Activated naive CD8-positive, alpha-beta T cell treated with anti-CD3 and anti-CD28 coated beads for 36 hours (primary cell): ENCODE data around the gene GTF2A2. TPM values are rescaled to one million over a fixed set of nuclear protein-coding genes. Genes with fewer than 3 reads are reported as not detected.
A peak's percentile ranks its signal among the peaks of the same experiment; 100 is the strongest.
"Not testable (repeated sequence)": the region's sequence is repeated elsewhere in the genome, so short reads cannot be mapped to it uniquely, and the experiment has no call there.

Experiments used
- DNase-seq: peaks from one replicate; pipeline ENCODE4 v3.0.0; 2021
- H3K27ac Mint-ChIP-seq: one replicate; pipeline ENCODE4 v1.8.0; 2022; ENCODE audit warnings: mild to moderate bottlenecking, moderate library complexity, mixed read lengths
- H3K27me3 Mint-ChIP-seq: one replicate; pipeline ENCODE4 v1.8.0; 2022; ENCODE audit warnings: mild to moderate bottlenecking, mixed read lengths
- H3K36me3 Mint-ChIP-seq: one replicate; pipeline ENCODE4 v1.8.0; 2021; ENCODE audit warnings: mild to moderate bottlenecking, mixed read lengths
- H3K4me1 Mint-ChIP-seq: one replicate; pipeline ENCODE4 v1.8.0; 2021; ENCODE audit warnings: mixed read lengths
- H3K4me3 Mint-ChIP-seq: one replicate; pipeline ENCODE4 v1.8.0; 2022; ENCODE audit warnings: mild to moderate bottlenecking, moderate library complexity, mixed read lengths
- H3K9me3 Mint-ChIP-seq: one replicate; pipeline ENCODE4 v1.8.0; 2022; ENCODE audit warnings: mixed read lengths
- total RNA-seq, 2 experiments: library from RNA; stranded (reverse); gene quantifications; one replicate each; pipeline ENCODE4 v1.2.3, GENCODE V29; 2021

Gene GTF2A2
- total RNA-seq, 2 experiments from 2014 or later, result 237 to 246 TPM

GRCh38 chr15:59645812-59646211, 11.5 kb downstream of the GTF2A2 start:
- H3K4me3 Mint-ChIP-seq, DNase-seq, H3K27me3 Mint-ChIP-seq, H3K27ac Mint-ChIP-seq, H3K4me1 Mint-ChIP-seq, H3K9me3 Mint-ChIP-seq: not testable (repeated sequence)
- H3K36me3 Mint-ChIP-seq, result peaks cover 16% of the 10 kb centered on the region

DNA sequence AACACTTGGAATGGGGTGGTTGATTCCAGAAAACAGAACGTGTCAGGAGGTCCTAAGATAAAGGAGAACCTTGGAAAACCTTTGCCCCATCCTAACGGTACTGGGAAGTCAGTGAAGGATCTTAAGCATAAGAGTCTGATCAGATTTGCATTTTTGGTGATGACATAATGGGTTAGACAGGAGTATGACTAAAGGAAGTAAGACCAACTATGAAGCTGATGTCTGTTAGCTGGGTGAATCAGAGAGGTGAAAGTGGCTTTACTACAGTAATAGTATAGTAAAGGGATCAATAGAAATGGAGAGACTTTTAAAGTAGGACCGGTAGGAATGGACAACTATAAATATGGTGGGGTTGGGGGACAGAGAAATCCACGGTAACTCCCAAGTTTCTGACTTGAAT, 12.6 kb downstream of the GTF2A2 start:
- DNase-seq, result no peak
- H3K36me3 Mint-ChIP-seq, result peaks cover 13% of the 10 kb centered on the region
- no peaks in the 10 kb centered on the region for H3K27me3 Mint-ChIP-seq
- peaks cover 4% of the 10 kb centered on the region for H3K4me1 Mint-ChIP-seq
- no peaks in the 10 kb centered on the region for H3K9me3 Mint-ChIP-seq
- H3K4me3 Mint-ChIP-seq, result no peak overlapping the region
- H3K27ac Mint-ChIP-seq, result no peak overlapping the region

DNA sequence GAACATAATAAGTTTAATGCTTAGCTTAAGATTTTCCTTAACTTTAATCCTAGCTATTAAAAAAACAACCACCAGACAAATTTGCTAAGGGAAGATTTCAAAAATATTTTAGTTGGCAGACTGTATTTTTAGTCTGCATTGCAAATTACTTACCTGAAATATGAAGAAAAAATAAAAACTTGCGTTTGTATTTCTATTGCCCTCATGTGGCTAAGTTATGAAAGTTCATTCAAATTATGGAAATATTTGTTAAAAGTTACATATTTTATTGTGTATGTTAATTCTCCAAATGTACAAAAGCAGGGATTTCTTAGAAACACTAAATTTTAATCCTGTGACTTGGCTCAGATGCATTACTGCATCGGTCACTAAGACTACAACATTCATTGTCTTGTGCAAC, 15.0 kb downstream of the GTF2A2 start:
- Mint-ChIP-seq H3K4me3 (no peak overlapping the region), H3K27me3 (no peaks in the 10 kb centered on the region), H3K36me3 (peaks cover 15% of the 10 kb centered on the region), H3K9me3 (no peaks in the 10 kb centered on the region), H3K27ac (no peak overlapping the region), H3K4me1 (peaks cover 8% of the 10 kb centered on the region)
- DNase-seq, result no peak

DNA sequence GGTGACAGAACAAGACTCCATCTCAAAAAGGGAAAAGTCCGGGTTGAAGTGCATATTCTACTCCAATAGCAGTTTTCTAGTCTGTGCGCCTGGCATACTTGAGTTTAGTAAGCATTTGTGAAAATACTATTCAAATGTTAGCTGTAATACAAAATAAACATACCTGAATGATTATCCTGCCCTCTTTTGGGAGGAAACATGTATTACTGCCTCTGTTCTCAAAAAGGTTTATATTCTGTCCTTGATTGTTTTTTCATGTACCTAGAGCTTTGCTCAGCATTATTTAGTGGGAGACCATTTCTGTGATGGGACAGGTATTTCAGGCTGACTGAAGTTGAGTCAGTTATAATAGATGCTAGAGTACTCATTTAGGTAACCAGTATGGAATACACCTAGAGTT, 19.8 kb downstream of the GTF2A2 start:
- DNase-seq, H3K4me1 Mint-ChIP-seq, H3K9me3 Mint-ChIP-seq, H3K4me3 Mint-ChIP-seq, H3K27me3 Mint-ChIP-seq: not testable (repeated sequence)
- Mint-ChIP-seq H3K27ac (peak overlapping the region; percentile 60), H3K36me3 (peaks cover 19% of the 10 kb centered on the region)

GRCh38 chr15:59636184-59636583, 21.1 kb downstream of the GTF2A2 start:
- Mint-ChIP-seq H3K4me1 (peaks cover 8% of the 10 kb centered on the region), H3K9me3 (no peaks in the 10 kb centered on the region), H3K4me3 (no peak overlapping the region), H3K36me3 (peaks cover 19% of the 10 kb centered on the region), H3K27me3 (no peaks in the 10 kb centered on the region), H3K27ac (no peak overlapping the region)
- DNase-seq, result no peak

DNA sequence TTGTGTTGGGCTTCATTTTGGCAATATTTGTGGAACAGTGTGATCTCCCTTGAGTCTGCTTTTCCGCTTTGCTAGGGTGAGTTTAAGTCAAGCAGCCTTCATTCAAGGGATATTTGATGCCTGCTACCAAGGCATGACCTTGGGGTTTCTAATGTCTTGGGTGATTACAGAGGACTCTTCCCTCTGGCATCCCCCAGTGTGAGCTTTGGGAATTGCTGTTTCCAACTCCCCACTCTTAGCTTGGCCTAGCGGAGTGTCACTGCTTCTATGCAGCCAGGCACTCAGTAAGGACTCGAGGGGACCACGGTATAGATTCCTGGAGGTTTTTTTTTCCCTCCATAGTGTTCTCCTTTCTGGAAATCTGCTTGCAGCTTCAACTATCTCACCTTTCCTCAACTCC, 24.6 kb downstream of the GTF2A2 start:
- DNase-seq, result no peak
- no peaks in the 10 kb centered on the region for H3K4me1 Mint-ChIP-seq
- peaks cover 15% of the 10 kb centered on the region for H3K36me3 Mint-ChIP-seq
- H3K27me3 Mint-ChIP-seq, result no peaks in the 10 kb centered on the region
- H3K27ac Mint-ChIP-seq, result no peak overlapping the region
- no peak overlapping the region for H3K4me3 Mint-ChIP-seq
- no peaks in the 10 kb centered on the region for H3K9me3 Mint-ChIP-seq

GRCh38 chr15:59622289-59622688, 35.0 kb downstream of the GTF2A2 start:
- Mint-ChIP-seq H3K9me3 (no peaks in the 10 kb centered on the region), H3K4me3 (no peak overlapping the region), H3K27ac (no peak overlapping the region), H3K27me3 (peaks cover 9% of the 10 kb centered on the region), H3K4me1 (no peaks in the 10 kb centered on the region), H3K36me3 (no peaks in the 10 kb centered on the region)
- DNase-seq, result peak; percentile 45

DNA sequence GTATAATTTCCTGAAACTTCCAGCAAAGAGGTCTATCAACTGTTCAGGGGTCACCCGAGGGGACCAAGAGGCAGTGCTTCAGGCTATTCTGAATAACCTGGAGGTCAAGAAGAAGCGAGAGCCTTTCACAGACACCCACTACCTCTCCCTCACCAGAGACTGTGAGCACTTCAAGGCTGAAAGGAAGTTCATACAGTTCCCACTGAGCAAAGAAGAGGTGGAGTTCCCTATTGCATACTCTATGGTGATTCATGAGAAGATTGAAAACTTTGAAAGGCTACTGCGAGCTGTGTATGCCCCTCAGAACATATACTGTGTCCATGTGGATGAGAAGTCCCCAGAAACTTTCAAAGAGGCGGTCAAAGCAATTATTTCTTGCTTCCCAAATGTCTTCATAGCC, 38.9 kb downstream of the GTF2A2 start:
- DNase-seq, result no peak
- no peak overlapping the region for H3K27ac Mint-ChIP-seq
- no peaks in the 10 kb centered on the region for H3K9me3 Mint-ChIP-seq
- no peak overlapping the region for H3K4me3 Mint-ChIP-seq
- H3K36me3 Mint-ChIP-seq, result no peaks in the 10 kb centered on the region
- H3K4me1 Mint-ChIP-seq, result peaks cover 3% of the 10 kb centered on the region
- H3K27me3 Mint-ChIP-seq, result peaks cover 15% of the 10 kb centered on the region

- Mint-ChIP-seq H3K27ac (no peak overlapping the region), H3K9me3 (no peaks in the 10 kb centered on the region), H3K4me3 (no peak overlapping the region), H3K36me3 (no peaks in the 10 kb centered on the region), H3K4me1 (peaks cover 3% of the 10 kb centered on the region), H3K27me3 (peaks cover 16% of the 10 kb centered on the region)
- DNase-seq, result no peak
Measured at GRCh38 chr15:59616379-59616778, 40.9 kb downstream of the GTF2A2 start.

DNA sequence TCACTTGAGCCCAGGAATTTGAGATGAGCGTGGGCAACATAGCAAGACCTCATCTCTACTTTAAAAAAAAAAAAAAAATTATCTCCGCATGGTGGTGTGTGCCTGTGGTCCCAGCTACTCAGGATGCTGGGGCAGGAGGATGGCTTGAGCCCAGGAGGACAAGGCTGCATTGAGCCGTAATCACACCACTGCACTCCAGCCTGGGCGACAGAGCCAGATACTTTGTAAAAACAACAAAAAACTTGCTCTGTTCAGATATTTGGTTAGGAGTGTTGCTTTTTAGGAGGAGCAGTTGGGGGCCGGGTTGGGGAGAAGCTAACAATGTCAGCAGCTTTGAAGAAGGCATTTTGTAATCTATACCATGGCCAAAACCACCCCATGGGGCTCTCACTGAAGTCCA, 41.7 kb downstream of the GTF2A2 start:
- peaks cover 4% of the 10 kb centered on the region for H3K4me1 Mint-ChIP-seq
- H3K36me3 Mint-ChIP-seq, result no peaks in the 10 kb centered on the region
- DNase-seq, result no peak
- no peak overlapping the region for H3K4me3 Mint-ChIP-seq
- no peak overlapping the region for H3K27ac Mint-ChIP-seq
- H3K27me3 Mint-ChIP-seq, result peaks cover 19% of the 10 kb centered on the region
- peaks cover 2% of the 10 kb centered on the region for H3K9me3 Mint-ChIP-seq

DNA sequence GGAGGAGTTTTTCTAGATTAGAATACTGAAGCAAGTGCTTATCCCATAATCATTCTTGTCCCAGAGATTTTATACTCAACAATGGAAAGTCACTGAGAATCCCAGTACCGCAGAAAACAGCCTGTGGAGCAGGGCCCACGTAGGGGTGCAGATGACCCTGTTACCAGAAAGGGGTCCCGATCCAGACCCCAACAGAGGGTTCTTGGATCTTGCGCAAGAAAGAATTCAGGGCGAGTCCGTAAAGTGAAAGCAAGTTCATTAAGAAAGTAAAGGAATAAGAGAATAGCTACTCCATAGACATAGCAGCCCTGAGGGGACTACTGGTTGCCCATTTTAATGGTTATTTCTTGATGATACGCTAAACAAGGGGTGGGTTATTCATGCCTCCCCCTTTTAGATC, 43.2 kb downstream of the GTF2A2 start:
- H3K4me3 Mint-ChIP-seq, result no peak overlapping the region

GRCh38 chr15:59611276-59612260, 45.7 kb downstream of the GTF2A2 start, which contains the start of gene GCNT3:
GCNT3 (plus strand) TSS chr15:59611783; CDS start chr15:59618239, 6,456 bp downstream.
- no peak within 1 kb of the TSS for H3K27ac Mint-ChIP-seq
- peaks cover 2% of the 10 kb centered on the region for H3K9me3 Mint-ChIP-seq
- H3K36me3 Mint-ChIP-seq, result no peaks in the 10 kb centered on the region
- peaks cover 4% of the 10 kb centered on the region for H3K4me1 Mint-ChIP-seq
- peaks cover 18% of the 10 kb centered on the region for H3K27me3 Mint-ChIP-seq
- DNase-seq, result no peak
- no peak within 1 kb of the TSS for H3K4me3 Mint-ChIP-seq

More for the DNA sequence above, 43.2 kb downstream of the GTF2A2 start:
- H3K27ac Mint-ChIP-seq, result no peak overlapping the region
- no peak for DNase-seq
- H3K27me3 Mint-ChIP-seq, result peaks cover 19% of the 10 kb centered on the region
- no peaks in the 10 kb centered on the region for H3K36me3 Mint-ChIP-seq
- H3K9me3 Mint-ChIP-seq, result peaks cover 2% of the 10 kb centered on the region
- H3K4me1 Mint-ChIP-seq, result peaks cover 4% of the 10 kb centered on the region

DNA sequence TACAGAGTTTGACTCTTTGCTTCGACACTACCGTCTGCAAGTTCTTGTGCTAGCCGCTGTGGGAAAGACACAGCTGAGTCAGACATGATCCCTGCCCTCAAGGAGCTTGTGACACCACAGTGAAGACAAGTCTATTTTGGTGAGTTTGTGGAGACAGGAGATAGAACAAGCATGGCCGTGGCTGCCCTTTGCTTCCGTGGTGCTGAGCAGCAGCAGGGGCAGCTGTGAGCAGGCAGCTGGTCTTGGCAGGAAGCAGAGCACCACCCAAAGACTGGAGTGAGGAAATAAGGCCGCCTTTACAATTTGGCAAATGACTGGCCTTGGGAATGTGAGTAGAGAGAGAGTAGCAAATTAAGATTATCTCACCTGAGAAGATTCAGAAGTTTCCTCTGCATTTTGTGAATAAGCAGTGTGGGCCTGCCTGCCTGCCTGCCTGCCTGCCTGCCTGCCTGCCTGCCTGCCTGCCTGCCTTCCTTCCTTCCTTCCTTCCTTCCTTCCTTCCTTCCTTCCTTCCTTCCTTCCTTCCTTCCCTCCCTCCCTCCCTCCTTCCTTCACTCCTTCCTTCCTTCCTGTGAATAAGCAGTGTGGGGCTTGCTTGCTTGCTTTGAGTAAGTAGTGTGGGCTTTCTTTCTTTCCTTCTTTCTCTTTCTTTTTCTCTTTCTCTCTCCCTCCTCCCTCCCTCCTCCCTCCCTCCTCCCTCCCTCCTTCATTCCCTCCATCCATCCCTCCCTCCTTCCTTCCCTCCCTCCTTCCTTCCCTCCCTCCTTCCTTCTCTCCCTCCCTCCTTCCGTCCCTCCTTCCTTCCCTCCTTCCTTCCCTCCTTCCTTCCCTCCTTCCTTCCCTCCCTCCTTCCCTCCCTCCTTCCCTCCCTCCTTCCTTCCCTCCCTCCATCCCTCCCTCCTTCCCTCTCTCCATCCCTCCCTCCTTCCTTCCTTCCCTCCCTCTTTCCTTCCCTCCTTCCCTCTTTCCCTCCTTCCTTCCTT, 47.3 kb downstream of the GTF2A2 start:
- H3K4me3 Mint-ChIP-seq, result no peak overlapping the region
- no peak overlapping the region for H3K27ac Mint-ChIP-seq
- H3K27me3 Mint-ChIP-seq, result peaks cover 18% of the 10 kb centered on the region
- H3K36me3 Mint-ChIP-seq, result no peaks in the 10 kb centered on the region
- H3K9me3 Mint-ChIP-seq, result peaks cover 2% of the 10 kb centered on the region
- DNase-seq, result no peak
- peaks cover 3% of the 10 kb centered on the region for H3K4me1 Mint-ChIP-seq

DNA sequence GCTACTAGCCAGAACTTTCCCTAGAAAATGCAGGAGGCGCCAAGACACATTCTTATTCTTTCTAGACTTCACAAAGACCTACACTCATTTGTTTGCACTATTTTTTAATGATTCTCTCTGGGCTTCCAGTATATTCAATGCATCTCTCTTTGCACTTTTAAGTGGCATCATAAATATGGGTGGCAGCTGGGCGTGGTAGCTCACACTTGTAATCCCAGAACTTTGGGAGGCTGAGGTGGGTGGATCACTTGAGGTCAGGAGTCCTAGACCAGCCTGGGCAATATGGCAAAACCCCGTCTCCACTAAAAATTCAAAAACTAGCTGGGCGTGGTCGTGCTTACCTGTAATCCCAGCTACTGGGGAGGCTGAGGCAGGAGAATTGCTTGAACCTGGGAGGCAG, 51.3 kb downstream of the GTF2A2 start:
- H3K27ac Mint-ChIP-seq, result no peak overlapping the region
- no peaks in the 10 kb centered on the region for H3K4me1 Mint-ChIP-seq
- peaks cover 12% of the 10 kb centered on the region for H3K9me3 Mint-ChIP-seq
- no peak for DNase-seq
- H3K27me3 Mint-ChIP-seq, result peaks cover 21% of the 10 kb centered on the region
- H3K4me3 Mint-ChIP-seq, result no peak overlapping the region
- peaks cover 4% of the 10 kb centered on the region for H3K36me3 Mint-ChIP-seq

DNA sequence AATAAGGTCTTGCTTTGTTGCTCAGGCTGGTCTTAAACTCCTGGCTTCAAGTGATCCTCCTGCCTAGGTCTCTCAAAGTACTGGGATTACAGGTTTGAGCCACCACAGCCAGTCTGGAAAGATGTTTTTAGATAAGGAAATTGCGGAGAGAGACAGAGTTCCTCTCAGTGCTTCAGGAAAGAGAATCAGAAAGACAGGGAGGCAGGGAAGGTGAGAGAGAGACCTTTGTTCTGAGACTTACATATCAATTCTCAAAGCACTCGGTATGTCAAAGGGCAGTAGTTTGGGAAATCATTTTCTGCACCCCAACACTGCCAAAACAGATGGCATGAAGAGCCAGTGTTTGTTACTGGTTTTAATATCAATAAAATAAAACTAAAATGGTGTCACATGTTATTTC, 58.9 kb downstream of the GTF2A2 start:
- Mint-ChIP-seq H3K4me3 (no peak overlapping the region), H3K36me3 (peaks cover 7% of the 10 kb centered on the region), H3K4me1 (no peaks in the 10 kb centered on the region), H3K9me3 (peaks cover 8% of the 10 kb centered on the region), H3K27me3 (peaks cover 22% of the 10 kb centered on the region), H3K27ac (no peak overlapping the region)
- no peak for DNase-seq
